Measurements from ENCODE around the gene DPF3.
"Not testable (repeated sequence)": the region's sequence is repeated elsewhere in the genome, so short reads cannot be mapped to it uniquely, and the experiment has no call there.

The DPF3 gene

DNA sequence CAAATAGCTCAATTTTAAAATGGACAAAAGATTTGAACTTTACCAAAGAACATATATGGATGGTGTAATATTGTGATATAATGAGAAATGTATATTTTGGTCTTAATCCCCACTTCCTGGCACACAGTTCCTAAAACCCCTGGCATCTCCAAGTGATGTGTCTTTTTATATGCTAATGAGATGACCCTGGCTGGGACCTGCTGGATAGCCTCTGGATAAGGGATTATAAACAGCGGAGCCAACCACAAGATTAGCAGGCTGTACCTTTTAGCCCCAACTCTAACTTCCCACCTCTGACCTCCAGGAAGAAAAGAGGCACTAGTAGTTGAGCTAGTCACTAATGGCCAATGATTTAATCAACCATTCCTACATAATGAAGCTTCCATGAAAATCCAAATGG lies 130.0 kb downstream of the DPF3 start:
- Mint-ChIP-seq H3K4me1 (ENCODE audit: low read depth) (no peaks in the 10 kb centered on the region), H3K36me3 (ENCODE audit: low read depth) (no peaks in the 10 kb centered on the region), H3K4me3 (no peak overlapping the region), H3K27me3 (no peaks in the 10 kb centered on the region), H3K27ac (no peak overlapping the region), H3K9me3 (peaks cover 38% of the 10 kb centered on the region)
- intact Hi-C loops (cut with micrococcal nuclease) = no loop called here

DNA sequence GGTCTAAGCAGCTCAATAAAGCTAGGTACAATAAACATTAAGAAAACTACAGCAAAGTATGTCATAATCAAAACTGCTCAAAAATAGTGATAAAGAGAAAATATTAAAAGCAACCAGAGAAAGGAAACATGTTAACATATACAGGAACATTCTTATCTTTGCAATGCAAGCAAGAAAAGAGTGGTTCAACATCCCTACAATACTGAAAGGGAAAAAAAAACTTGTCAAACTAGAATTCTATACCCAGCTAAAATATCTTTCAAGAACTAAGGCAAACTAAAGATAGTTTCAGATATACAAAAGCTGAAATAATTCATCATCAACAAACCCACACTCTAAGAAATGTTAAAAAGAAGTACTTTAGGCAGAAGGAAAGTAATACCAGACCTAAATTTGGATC lies 134.2 kb downstream of the DPF3 start:
- Mint-ChIP-seq H3K36me3 (ENCODE audit: low read depth) (no peaks in the 10 kb centered on the region), H3K4me3 (no peak overlapping the region), H3K27me3 (peaks cover 2% of the 10 kb centered on the region), H3K27ac (no peak overlapping the region), H3K4me1 (ENCODE audit: low read depth) (no peaks in the 10 kb centered on the region), H3K9me3 (peaks cover 33% of the 10 kb centered on the region)
- intact Hi-C loops (cut with micrococcal nuclease) = no loop called here

DNA sequence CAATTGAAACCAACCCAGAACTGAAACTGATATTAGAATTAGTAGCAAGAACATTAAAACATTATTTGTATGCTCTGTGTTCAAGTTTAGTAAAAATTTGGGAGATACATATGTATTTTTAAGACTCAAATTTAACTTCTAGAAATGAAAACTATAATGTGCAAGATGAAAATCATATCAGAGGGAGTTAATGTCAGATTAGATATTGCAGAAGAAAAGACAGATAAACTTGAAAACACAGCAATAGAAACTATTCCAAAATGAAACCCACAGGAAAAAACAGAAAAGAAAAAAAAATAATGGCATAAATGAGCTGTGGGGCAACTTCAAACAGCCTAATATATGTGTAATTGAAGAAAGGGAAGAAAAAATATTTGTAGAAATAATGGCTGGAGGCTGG lies 134.9 kb downstream of the DPF3 start:
- Mint-ChIP-seq H3K4me1 (ENCODE audit: low read depth) (no peaks in the 10 kb centered on the region), H3K36me3 (ENCODE audit: low read depth) (no peaks in the 10 kb centered on the region), H3K27me3 (peaks cover 2% of the 10 kb centered on the region), H3K27ac (no peak overlapping the region), H3K4me3 (no peak overlapping the region), H3K9me3 (peaks cover 33% of the 10 kb centered on the region)
- intact Hi-C loops (cut with micrococcal nuclease) = no loop called here

DNA sequence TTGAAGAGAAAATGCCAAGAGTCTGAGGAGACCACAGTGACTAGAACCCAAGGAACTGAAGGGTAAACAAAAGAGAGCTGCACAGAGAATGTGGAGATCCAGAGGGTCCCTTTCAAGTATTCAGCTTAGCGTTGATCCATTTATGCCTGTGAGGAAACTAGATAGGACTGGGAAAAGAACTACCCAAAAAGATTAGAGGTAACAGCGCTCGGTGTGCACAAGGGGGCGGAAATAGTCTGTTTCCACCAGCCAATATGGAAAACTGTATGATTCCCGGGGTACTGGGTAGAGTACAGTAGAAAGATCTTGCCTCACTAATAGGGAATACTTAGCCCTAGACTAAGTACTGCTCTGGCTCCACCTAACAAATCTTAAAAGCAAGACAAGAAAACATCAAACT lies 135.5 kb downstream of the DPF3 start:
- Mint-ChIP-seq H3K9me3 (peaks cover 33% of the 10 kb centered on the region), H3K4me1 (ENCODE audit: low read depth) (no peaks in the 10 kb centered on the region), H3K27me3 (peaks cover 2% of the 10 kb centered on the region), H3K4me3 (no peak overlapping the region), H3K27ac (no peak overlapping the region), H3K36me3 (ENCODE audit: low read depth) (no peaks in the 10 kb centered on the region)
- intact Hi-C loops (cut with micrococcal nuclease) = no loop called here

DNA sequence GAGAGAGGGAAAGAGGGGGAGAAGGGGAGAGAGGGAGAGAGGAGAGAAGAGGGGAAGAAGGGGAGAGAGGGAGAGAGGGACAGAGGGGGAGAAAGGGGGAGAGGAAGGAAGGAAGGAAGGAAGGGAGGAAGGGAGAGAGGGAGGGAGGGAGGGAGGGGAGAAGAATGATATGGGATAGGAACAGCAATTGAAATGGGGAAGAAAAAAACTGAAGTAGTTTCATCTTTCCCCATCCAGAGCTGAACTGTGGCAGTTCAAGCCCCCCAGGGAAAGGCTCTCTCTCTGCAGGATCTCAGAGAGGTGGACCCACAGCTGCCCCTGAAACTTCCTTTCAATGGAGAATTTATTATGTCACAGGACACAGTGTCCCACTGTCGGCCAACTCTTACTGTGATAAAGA lies 136.9 kb downstream of the DPF3 start:
- H3K27ac Mint-ChIP-seq = no peak overlapping the region
- intact Hi-C loops (cut with micrococcal nuclease) = no loop called here
- H3K36me3 Mint-ChIP-seq (ENCODE audit: low read depth) = no peaks in the 10 kb centered on the region
- H3K27me3 Mint-ChIP-seq = peaks cover 2% of the 10 kb centered on the region
- no peak overlapping the region for H3K4me3 Mint-ChIP-seq
- no peaks in the 10 kb centered on the region for H3K4me1 Mint-ChIP-seq (ENCODE audit: low read depth)
- peaks cover 33% of the 10 kb centered on the region for H3K9me3 Mint-ChIP-seq

DNA sequence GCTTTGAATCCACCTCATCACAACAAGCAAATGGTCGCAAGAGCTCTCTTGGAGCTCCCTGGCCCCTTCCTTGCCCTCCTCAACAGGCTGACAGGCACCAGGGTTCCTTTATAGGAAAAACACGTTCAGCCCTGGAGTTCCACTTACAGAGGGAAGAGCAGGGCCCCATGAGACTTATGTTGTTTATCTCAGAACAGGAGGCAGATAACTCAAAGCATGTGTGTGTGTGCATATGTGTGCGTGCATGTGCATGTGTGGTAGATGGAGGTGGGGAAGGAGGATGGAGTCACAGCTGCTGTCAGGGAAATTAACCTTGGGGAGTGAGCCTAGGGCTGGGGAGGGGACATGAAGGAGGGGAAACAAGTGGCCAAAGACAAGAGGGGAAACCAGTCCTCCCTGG lies 138.1 kb downstream of the DPF3 start:
- Mint-ChIP-seq H3K4me3 (no peak overlapping the region), H3K27me3 (peaks cover 3% of the 10 kb centered on the region), H3K9me3 (peaks cover 33% of the 10 kb centered on the region), H3K36me3 (ENCODE audit: low read depth) (no peaks in the 10 kb centered on the region), H3K27ac (no peak overlapping the region), H3K4me1 (ENCODE audit: low read depth) (no peaks in the 10 kb centered on the region)
- intact Hi-C loops (cut with micrococcal nuclease) = no loop called here

DNA sequence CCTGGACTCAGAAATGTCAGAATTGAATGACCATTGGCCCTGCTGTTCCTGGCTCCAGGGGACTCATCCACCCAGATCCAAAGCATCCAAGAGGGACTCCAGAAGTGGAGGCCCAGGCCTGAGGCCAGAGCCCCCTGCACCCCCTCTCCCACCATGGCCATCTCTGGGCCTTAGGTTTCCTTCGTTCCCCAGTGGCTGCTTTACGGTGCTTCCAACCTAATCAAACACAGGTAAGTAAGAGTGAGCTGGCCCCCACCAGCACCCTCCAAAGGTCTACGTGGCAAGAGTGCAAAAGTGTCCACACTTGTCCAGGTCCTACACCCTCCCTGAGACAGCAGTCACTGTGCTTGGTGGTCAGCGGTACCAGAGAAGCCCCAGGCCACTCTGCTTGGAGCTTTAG lies 139.0 kb downstream of the DPF3 start:
- no peaks in the 10 kb centered on the region for H3K4me1 Mint-ChIP-seq (ENCODE audit: low read depth)
- no peaks in the 10 kb centered on the region for H3K36me3 Mint-ChIP-seq (ENCODE audit: low read depth)
- H3K27me3 Mint-ChIP-seq = peaks cover 3% of the 10 kb centered on the region
- H3K4me3 Mint-ChIP-seq = no peak overlapping the region
- H3K27ac Mint-ChIP-seq = no peak overlapping the region
- intact Hi-C loops (cut with micrococcal nuclease) = no loop called here
- peaks cover 26% of the 10 kb centered on the region for H3K9me3 Mint-ChIP-seq

DNA sequence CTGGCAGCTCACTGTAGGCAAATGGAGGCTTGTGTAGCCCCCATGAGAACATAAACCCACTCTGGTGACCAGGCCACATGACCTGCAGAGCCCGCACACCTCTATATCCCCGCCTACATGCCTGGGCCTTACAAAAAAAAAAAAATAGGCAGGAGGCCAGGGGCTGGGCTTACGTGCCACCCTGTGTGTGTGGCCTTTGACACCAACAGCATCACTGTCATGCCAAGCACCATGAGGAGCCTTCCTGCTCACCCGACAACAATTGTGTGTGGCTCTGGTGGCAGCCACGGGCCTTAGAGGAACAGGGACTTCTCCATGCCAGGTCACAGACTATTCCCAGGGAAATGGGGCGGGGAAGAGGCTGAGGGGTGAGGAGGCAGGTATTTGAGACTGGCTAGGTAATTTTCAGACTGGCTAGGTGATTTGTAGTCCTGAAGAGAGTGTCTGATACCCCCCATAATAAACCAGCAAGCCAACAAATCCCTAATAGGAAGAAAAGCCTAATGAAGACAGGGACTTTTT lies 140.0 kb downstream of the DPF3 start:
- Mint-ChIP-seq H3K4me3 (no peak overlapping the region), H3K4me1 (ENCODE audit: low read depth) (no peaks in the 10 kb centered on the region), H3K9me3 (peaks cover 16% of the 10 kb centered on the region), H3K36me3 (ENCODE audit: low read depth) (no peaks in the 10 kb centered on the region), H3K27me3 (peaks cover 4% of the 10 kb centered on the region), H3K27ac (no peak overlapping the region)
- intact Hi-C loops (cut with micrococcal nuclease) = no loop called here

DNA sequence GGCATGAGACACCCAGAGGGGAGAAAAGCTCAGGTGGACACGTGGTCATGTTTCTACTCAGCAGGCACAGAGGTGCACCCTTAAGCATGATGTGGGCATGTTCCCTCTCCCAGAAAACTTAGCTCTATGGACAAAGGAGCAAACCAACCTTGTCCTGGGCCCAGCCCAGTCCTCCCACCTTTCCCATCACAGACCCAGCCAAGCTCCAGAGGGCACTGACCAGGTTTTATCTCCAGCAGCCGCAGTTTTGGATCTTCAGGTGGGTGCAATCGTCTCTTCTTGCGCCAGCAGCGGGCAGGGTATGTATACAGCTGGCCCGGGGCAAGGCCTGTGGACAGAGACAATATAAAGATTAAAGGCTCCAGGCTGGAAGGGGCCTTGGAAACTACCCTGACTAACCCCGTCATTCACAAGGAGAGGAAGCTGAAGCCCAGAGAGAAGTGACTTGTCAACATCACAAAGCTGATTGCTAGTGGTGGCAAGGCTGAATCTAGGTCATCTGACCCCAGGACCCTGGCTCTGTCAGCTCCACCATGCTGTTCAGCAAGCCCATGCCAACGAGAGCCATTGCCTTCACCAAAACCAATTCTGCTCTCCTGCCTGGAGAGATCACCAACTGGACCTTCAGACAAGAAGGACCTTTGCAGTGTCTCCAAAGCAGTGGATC lies 140.7 kb downstream of the DPF3 start:
- Mint-ChIP-seq H3K4me1 (ENCODE audit: low read depth) (no peaks in the 10 kb centered on the region), H3K27me3 (peaks cover 4% of the 10 kb centered on the region), H3K27ac (no peak overlapping the region), H3K36me3 (ENCODE audit: low read depth) (no peaks in the 10 kb centered on the region), H3K4me3 (no peak overlapping the region), H3K9me3 (peaks cover 13% of the 10 kb centered on the region)
- intact Hi-C loops (cut with micrococcal nuclease) = no loop called here

DNA sequence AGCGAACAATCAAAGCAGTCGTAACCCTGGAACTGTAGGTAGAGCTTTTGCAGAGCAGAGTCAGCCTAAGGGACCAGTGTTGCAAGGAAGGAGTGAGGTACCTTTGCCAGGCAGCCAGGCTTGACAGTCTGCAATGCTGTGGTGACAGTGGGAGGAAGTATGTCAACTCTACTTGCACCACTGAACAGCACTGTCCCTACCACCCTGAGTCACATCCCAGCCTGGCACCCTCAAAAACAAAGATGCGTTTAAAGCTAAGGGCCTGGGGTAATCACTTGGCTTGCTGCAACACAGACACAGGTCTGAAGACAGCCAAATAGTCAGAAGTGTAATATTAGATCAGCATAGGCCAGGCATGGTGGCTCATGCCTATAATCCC lies 141.9 kb downstream of the DPF3 start:
- Mint-ChIP-seq H3K36me3 (ENCODE audit: low read depth) (no peaks in the 10 kb centered on the region), H3K27me3 (peaks cover 4% of the 10 kb centered on the region), H3K27ac (no peak overlapping the region), H3K4me3 (no peak overlapping the region), H3K4me1 (ENCODE audit: low read depth) (no peaks in the 10 kb centered on the region), H3K9me3 (peaks cover 7% of the 10 kb centered on the region)
- intact Hi-C loops (cut with micrococcal nuclease) = no loop called here

DNA sequence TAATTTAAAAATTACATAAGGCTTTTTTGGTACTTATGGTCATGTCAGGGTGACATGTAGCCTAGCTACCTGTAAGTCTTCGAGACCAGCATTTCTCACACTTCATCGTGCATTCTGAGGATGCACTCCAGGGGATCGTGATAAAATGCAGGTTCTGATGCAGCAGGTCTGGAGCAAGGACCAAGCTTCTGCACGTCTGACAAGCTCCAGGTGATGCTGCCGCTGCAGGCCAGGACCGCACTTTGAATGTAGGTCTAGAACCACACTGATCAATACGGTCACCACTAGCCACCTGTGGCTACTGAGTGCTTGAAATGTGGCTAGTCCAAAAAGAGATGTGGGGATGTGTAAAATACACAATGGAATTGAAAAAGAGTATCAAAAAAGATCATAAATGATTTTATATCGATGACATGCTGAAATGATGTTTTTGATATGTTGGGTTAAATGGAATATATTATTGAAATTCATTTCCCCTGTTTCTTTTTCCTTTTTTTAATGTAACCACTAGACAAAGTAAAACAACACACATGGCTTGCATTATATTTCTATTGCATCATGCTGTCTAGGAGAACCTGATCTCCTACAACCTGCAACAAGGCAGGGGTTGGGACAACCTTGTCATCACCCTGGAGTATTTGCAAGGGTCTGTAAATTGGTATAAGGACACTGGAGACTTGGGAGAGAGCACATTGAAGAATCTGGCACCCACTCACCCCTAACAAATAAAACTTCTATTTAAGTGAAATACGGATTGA lies 142.4 kb downstream of the DPF3 start:
- Mint-ChIP-seq H3K4me1 (ENCODE audit: low read depth) (no peaks in the 10 kb centered on the region), H3K36me3 (ENCODE audit: low read depth) (no peaks in the 10 kb centered on the region), H3K27ac (no peak overlapping the region), H3K9me3 (peaks cover 7% of the 10 kb centered on the region), H3K27me3 (peaks cover 3% of the 10 kb centered on the region), H3K4me3 (no peak overlapping the region)
- intact Hi-C loops (cut with micrococcal nuclease) = no loop called here

DNA sequence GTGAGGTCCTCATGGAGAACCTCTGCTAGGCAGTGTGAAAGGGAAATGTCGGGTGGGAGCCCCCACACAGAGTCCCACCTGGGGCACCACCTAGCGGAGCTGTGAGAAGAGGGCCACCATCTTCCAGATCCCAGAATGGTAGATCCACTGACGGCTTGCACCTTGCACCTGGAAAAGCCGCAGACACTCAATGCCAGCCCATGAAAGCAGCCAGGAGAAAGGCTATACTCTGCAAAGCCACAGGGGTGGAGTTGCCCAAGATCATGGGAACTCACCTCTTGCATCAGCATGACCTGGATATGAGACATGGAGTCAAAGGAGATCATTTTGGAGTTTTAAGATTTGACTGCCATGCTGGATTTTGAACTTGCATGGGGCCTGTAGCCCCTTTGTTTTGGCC lies 145.0 kb downstream of the DPF3 start:
- H3K27ac Mint-ChIP-seq; H3K36me3 Mint-ChIP-seq (ENCODE audit: low read depth); H3K9me3 Mint-ChIP-seq; H3K4me1 Mint-ChIP-seq (ENCODE audit: low read depth); H3K27me3 Mint-ChIP-seq; H3K4me3 Mint-ChIP-seq; intact Hi-C loops (cut with micrococcal nuclease): not testable (repeated sequence)

DNA sequence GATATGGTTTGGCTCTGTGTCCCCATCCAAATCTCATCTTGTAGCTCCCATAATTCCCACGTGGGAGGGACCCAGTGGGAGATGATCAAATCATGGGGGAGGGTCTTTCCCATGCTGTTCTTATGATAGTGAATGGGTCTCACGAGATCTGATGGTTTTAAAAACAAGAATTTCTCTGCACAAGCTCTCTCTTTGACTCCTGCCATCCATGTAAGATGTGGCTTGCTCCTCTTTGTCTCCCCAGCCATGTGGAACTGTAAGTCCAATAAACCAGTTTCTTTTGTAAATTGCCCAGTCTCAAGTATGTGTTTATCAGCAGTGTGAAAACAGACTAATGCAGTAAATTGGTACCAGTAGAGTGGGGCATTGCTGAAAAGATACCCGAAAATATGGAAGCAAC lies 146.2 kb downstream of the DPF3 start:
- peaks cover 7% of the 10 kb centered on the region for H3K9me3 Mint-ChIP-seq
- no peaks in the 10 kb centered on the region for H3K4me1 Mint-ChIP-seq (ENCODE audit: low read depth)
- intact Hi-C loops (cut with micrococcal nuclease) = no loop called here
- no peaks in the 10 kb centered on the region for H3K36me3 Mint-ChIP-seq (ENCODE audit: low read depth)
- no peak overlapping the region for H3K27ac Mint-ChIP-seq
- H3K4me3 Mint-ChIP-seq = no peak overlapping the region
- H3K27me3 Mint-ChIP-seq = peaks cover 3% of the 10 kb centered on the region

DNA sequence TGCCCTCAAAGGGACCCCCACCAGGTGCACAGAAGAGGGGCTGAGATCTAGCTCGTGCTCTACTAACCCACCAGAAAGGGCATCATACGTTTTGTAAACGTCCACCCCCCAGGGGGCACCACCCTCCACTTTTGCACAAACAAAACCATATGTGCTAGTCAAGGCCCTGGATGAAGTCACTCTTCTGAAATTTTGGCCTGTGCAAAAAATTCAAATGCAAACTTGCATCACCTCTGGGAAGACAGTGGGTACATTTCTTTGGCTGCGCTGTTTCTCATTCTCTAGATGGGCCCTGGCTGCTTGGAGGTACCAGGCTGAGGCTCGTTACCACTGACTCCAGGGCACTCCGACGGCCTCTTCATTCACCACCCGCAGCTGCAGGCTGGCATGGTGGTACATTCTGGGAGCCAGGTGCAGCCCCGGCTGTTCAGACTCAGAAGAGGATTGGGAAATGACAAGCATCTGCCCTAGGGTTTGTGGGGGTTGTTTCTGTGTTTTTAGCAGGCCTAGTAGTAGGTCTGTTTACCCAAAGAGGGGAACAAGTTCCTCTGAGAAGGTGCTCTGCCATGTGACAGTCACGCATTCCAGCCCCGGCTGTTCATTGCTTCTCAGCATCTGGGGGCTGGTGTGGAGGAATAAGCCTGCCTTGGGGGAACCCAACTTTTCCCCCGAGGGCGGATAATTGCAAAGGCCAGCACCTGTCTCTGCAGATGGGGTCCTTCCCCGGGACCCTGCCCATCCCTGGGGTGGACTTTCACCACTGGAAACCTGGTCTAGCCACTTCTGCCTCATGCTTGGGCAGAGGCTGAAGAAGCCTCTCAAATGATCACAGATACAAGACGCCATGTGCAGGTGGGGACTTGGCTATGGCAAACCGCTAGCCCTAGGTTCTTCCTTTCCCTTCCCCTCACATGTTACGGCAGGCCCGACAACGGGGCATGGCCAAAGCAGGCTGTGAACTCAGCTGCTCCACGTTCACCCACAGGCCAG lies 147.6 kb downstream of the DPF3 start:
- no peak overlapping the region for H3K4me3 Mint-ChIP-seq
- H3K4me1 Mint-ChIP-seq (ENCODE audit: low read depth) = no peaks in the 10 kb centered on the region
- peaks cover 7% of the 10 kb centered on the region for H3K9me3 Mint-ChIP-seq
- H3K27ac Mint-ChIP-seq = no peak overlapping the region
- peaks cover 3% of the 10 kb centered on the region for H3K27me3 Mint-ChIP-seq
- no peaks in the 10 kb centered on the region for H3K36me3 Mint-ChIP-seq (ENCODE audit: low read depth)
- intact Hi-C loops (cut with micrococcal nuclease) = no loop called here

Data from dendritic cell treated with granulocyte-macrophage colony-stimulating factor and Interleukin-4, amounts not matched to agents 40 ng/mL and 50 ng/mL, for 4 days (primary cell).